Stimulated activated CD4-positive, alpha-beta T cell treated with anti-CD3 and anti-CD28 coated beads, Interleukin-1b, Interleukin-23, amount 100 ng/mL, for 48 hours (primary cell): Measurements from ENCODE around the gene C19orf25.
A peak's percentile ranks its signal among the peaks of the same experiment; 100 is the strongest.
"Not testable (repeated sequence)": the region's sequence is repeated elsewhere in the genome, so short reads cannot be mapped to it uniquely, and the experiment has no call there.

Experiments used
- DNase-seq: peaks from one replicate; pipeline ENCODE4 v3.0.0-alpha.2; 2020

The C19orf25 gene

GRCh38 chr19:1511318-1512317, 32.6 kb upstream of the C19orf25 start:
- no peak for DNase-seq

GRCh38 chr19:1510807-1511206, 31.8 kb upstream of the C19orf25 start:
- no peak for DNase-seq

GRCh38 chr19:1510442-1510806, 31.4 kb upstream of the C19orf25 start:
- DNase-seq, result no peak

- DNase-seq, result no peak
Measured at GRCh38 chr19:1509602-1510441, 30.8 kb upstream of the C19orf25 start.

GRCh38 chr19:1508507-1508856, 29.5 kb upstream of the C19orf25 start:
- DNase-seq, result no peak

DNA sequence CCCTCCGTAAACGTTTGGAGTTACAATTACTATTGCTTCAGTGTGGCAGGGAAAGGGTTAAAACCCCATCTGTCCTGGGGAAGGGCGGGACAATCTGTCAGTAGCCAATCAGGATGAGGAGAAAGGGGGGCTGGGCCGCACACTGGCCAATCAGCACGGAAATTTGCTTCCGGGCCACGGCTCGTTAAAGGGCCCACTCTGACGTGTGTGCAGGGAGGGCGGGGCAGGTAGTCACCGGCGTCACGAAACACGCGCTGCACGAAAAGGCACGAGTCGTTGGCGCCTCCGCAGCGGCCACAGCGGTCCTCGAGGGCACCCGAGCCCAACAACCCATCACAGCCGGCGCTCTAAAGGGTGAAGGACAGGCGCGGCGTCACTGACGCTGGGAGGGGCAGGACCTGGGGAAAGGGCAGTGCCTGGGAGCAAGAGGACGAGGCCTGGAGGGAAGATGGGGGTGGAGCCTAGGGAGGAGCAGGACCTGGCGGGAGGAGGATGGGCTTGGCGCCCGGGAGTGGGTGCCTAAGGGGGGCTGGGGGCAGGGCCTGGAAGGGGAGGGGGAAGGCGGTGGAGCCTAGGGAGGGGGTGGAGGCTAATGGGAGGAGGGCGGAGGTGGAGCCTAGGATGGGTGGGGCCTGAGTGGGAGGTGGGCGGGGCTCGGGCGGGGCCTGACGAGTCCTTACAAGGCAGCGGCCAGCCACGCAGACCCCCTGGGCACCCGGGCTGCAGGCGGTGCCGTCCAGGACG, 28.9 kb upstream of the C19orf25 start:
- DNase-seq, result peak; percentile 94

DNA sequence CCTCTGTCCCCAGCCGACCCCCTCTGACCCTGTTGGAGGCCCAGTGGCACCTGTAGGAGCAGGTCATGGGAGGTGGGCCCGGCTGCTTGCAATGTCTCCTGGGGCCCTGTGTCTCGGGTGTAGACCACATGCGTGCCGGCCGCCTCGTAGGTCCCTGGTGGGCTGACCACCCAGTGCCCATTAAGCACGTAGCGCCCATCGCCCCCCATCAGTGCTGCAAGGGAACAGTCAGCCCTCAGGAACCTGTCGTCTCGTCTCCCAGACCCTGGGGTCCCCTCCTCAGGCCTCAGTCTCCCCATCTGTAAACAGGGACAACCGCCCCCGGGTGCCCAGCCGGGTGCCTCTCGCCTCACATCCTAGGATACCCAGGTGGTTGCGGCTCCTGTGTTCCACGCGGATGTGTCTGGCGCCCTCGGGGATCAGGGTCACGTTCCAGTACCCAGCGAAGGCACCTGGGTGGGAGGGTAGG, 28.2 kb upstream of the C19orf25 start:
- DNase-seq, result no peak

DNA sequence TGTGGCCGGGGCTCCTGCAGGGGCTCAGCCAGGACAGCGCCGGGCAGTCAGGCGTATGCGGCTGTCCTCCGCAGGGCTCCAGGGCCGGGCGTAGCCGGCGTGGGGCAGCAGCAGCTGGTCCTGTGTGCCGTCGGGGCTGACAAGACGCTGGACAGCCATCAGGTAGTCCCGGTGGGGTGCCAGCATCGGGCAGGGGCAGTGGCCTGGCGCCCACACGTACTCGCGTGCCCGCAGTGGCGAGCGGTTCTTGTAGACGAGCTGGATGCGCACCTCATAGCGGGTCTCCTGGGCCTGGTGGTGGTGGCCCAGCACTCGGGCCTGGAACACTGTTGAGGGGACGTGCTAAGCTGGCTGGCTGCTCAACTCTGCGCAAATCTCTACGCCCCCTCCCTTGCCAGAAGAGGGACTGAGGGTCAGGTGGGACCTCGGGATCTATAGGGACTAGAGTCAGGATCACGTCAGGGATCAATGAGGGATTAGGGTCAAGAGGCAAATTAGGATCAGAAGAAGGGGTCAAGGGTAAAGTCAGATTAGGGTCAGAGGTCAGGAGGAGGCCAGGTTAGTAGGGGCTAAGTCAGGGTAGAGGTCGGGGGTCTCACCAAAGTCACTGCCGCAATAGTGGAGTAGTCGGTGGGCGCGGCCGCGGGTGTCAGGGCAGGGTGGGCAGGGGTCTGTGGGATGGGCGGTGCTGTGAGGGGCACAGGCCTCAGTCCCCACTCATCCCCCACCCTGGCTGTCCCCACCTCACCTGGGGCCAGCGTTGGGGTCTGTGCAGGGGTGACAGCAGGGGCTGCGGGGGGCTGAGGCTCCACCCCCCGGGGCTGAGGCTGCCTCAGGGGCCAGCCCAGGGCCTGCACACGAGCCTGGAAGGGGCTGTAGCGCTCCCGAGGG, 27.2 kb upstream of the C19orf25 start:
- DNase-seq, result no peak

DNA sequence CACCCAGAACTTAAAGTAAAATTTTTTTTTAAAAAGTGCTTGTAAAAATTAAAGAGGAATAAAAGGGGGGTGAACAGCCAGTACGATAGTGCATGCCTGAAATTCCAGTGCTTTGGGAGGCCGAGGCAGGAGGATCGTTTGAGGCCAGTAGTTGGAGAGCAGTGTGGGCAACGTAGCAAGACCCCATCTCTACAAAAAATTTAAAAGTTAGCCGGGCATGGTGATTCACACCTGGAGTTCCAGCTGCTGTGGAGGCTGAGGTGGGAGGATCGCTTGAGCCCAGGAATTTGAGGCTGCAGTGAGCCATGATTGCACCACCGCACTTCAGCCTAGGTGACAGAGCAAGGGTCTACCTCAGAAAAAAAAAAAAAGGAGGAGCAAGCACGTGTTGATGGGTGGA, 26.0 kb upstream of the C19orf25 start:
- no peak for DNase-seq

- no peak for DNase-seq
Measured at GRCh38 chr19:1503925-1504773, 25.1 kb upstream of the C19orf25 start.

GRCh38 chr19:1503089-1503924, 24.3 kb upstream of the C19orf25 start:
- peak; percentile 76 for DNase-seq

DNA sequence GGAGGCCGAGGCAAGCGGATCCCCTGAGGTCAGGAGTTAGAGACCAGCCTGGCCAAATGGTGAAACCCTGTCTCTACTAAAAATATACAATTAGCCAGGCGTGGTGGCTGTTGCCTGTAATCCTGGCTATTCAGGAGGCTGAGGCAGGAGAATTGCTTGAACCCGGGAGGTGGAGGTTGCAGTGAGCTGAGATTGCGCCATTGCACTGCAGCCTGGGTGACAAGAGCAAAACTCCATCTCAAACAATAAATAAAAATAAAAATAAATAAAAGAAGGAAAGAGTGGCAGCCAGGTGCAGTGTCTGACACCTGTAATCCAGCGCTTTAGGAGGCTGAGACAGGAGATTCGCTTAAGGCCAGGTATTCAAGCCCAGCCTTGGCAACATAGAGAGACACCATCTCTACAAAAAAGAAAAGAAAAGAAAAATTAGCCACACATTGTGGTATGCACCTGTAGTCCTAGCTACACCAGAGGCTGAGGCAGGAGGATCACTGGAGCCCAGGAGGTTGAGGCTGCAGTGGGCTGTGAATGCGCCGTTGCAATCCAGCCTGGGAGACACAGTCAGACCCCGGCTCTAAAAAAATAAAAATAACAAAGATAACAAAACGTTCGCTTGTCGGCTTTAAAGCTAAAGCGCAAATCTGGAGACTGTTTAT, 23.5 kb upstream of the C19orf25 start:
- no peak for DNase-seq

DNA sequence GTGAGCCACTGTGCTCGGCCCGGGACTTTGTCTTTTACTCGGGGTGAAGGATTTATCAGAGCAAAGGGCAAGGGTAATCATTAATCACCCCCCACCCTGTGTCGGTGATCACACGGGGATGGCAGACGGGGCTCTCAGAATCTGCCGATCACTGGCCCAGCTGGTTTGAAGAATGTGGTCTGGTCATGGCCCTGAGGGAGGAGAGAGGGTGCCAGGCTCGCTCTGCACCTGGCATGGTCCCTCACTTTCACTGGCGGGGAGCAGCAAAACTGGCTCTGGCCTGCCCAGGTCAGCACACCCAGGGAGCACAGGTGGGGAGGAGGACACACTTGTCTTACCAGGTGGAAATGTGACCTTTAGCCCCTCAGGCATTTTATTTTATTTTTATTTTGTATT, 22.2 kb upstream of the C19orf25 start:
- no peak for DNase-seq

DNA sequence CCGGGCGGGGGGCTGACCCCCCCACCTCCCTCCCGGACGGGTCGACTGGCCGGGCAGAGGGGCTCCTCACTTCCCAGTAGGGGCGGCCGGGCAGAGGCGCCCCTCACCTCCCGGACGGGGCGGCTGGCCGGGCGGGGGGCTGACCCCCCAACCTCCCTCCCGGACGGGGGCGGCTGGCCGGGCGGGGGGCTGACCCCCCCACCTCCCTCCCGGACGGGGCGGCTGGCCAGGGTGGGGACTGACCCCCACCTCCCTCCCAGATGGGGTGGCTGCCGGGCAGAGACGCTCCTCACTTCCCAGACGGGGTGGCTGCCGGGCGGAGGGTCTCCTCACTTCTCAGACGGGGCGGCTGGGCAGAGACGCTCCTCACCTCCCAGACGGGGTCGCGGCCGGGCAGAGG, 20.2 kb upstream of the C19orf25 start:
- not testable (repeated sequence) for DNase-seq

DNA sequence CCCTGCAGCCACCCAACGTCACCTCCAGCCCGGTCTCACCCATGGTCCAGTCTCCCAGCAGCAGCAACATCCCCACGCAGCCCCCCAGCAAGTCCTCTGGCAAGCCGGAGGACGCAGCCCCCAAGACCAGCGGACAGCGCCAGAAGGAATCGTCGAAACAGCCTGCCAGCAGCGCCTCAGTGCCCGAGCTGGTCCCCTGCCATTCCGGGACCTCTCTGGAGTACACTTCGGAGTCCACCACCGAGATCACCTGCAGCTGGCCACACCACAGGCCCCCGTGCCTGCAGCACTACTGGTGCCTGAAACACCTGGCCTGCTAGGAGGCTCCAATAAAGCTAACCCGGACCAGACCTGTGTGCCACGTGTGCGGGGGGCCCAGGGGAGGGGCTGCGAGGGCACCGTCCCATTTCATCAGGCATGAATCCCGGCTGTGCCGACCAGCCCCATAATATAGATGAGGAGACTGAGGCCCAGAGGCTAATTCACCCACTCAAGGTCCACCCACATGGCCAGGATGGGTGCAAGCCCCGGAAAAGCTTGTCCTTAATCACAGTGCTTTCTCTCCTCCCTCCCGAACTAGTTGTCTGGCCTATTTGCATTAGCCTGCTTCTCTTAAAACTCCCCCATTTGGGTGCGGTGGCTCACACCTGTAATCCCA, 18.7 kb upstream of the C19orf25 start:
- DNase-seq, result no peak

DNA sequence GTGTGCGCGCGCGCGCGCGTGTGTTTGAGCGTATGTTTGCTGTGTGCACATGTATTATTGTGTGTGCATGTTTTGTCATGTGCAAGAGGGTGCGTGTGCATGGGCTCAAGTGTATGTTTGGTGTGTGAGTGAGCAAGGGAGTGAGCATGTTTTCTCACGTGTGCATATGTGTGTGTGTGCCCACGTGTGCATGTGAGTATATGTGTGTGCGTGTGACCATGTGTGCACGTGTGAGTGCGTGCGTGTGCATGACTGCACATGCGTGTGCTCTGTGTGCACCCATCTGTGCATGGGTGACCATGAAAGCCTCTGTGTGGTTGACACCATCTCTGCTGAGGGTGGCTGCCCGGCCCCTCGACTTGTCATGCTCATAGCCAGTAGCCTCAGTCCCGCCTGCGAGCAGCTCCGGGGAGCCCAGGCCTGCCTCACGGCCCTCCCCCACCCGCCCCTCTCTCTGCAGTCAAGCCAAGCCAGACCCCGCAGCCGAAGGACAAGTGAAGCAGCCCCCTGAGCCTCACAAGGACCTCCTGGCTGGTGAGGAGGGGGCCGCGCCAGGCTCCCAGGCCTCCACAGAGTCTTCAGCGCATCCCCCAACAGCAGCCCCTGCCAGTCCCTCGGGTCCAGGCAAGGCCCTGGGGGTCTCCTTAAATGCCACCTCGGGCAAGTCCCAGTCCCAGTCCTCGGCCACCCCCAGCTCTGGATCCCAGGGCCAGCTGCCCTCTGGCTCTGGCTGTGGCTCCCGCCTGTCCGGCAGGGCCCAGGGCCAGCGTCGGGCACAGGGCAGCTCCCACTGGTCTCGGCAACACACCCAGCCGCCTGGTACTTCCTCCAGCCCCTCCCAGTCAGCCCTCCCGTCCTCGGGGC, 17.9 kb upstream of the C19orf25 start:
- DNase-seq, result no peak

DNA sequence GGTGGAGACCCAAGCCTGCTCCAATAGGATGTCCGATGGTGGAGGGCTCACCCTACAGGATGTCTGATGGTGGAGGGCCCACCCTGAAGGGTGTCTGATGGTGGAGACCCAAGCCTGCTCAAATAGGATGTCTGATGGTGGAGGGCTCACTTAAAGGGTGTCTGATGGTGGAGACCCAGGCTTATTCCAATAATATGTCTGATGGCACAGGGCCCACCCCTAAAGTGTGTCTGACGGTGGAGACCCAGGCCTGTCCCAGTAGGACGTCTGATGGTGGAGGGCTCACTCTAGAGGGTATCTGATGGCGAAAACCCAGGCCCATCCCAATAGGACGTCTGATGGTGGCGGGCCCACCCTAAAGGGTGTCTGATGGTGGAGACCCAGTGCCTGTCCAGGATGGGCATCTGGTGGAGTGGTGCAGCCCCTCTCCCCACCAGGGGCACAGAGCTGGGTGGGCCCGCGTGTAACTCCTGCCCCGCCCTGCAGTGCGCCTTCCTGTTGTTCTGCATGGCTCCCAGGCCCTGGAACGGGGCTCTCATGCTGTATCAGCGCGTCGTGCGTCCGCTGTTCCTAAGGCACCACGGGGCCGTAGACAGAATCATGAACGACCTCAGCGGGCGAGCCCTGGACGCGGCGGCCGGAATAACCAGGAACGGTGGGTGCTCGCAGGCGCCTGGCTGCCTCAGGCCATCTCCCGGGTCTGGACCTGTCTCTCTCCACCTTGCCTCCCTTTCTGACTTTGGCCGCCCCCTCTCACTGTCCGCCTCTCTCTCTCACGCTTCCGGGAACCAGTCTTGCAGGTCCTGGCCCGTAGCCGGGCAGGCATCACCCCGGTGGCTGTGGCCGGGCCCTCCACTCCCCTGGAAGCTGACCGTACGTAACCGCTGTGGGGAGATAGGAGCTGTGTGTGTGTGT, 17.0 kb upstream of the C19orf25 start:
- DNase-seq, result no peak
